Fibroblast of lung (primary cell): ENCODE results near the gene SMC4. TPM values are rescaled to one million over a fixed set of nuclear protein-coding genes. Genes with fewer than 3 reads are reported as not detected.

Source experiments
- DNase-seq, 2 donors: peaks; one replicate each; pipeline versions ENCODE4 v3.0.0 to v3.0.0-alpha.2; 2010; ENCODE audit warnings: low read depth in 2 of 2
- H2AFZ ChIP-seq: 2 replicates; pipeline ENCODE4 v1.5.1; 2012; ENCODE audit warnings: low read length, control low read depth, inconsistent platforms
- H3K27ac ChIP-seq: 2 replicates; pipeline ENCODE4 v1.5.1; 2011; ENCODE audit warnings: low read length, control low read depth; ENCODE audit not compliant: insufficient read depth
- H3K27me3 ChIP-seq: 2 replicates; pipeline ENCODE4 v1.5.1; 2011; ENCODE audit warnings: mild to moderate bottlenecking, low read length; ENCODE audit not compliant: control insufficient read depth, insufficient read depth
- H3K36me3 ChIP-seq: 2 replicates; pipeline ENCODE4 v1.5.1; 2011; ENCODE audit warnings: low read length; ENCODE audit not compliant: control insufficient read depth, insufficient read depth
- H3K4me1 ChIP-seq: 2 replicates; pipeline ENCODE4 v1.5.1; 2011; ENCODE audit warnings: low read length; ENCODE audit not compliant: control insufficient read depth, insufficient read depth; ENCODE audit errors: extremely low read depth
- H3K4me2 ChIP-seq: 2 replicates; pipeline ENCODE4 v1.5.1; 2011; ENCODE audit warnings: low read length, control low read depth; ENCODE audit not compliant: insufficient read depth; ENCODE audit errors: extremely low read depth
- H3K4me3 ChIP-seq, 4 experiments: fragments of 200-600 bp in 1 of 4; sonication (generic) in 1 of 4; replicated peaks in 1 of 4; 2 replicates each; pipeline ENCODE4 v1.5.1; 2011 to 2016; ENCODE audit warnings: low read length in 4 of 4, low read depth in 3 of 4, mild to moderate bottlenecking in 3 of 4, control low read depth in 2 of 4, inconsistent platforms in 1 of 4, mixed read lengths in 1 of 4; ENCODE audit not compliant: insufficient read depth in 1 of 4; ENCODE audit errors: control extremely low read depth in 1 of 4
- H3K79me2 ChIP-seq: 2 replicates; pipeline ENCODE4 v1.5.1; 2012; ENCODE audit warnings: mild to moderate bottlenecking, low read length, inconsistent platforms; ENCODE audit not compliant: control insufficient read depth, insufficient read depth
- H3K9ac ChIP-seq: 2 replicates; pipeline ENCODE4 v1.5.1; 2011; ENCODE audit warnings: mild to moderate bottlenecking, low read length, control low read depth; ENCODE audit not compliant: insufficient read depth
- H3K9me3 ChIP-seq: 2 replicates; pipeline ENCODE4 v1.5.1; 2012; ENCODE audit warnings: low read depth, low read length; ENCODE audit not compliant: control insufficient read depth, insufficient read depth
- H4K20me1 ChIP-seq: 2 replicates; pipeline ENCODE4 v1.5.1; 2011; ENCODE audit warnings: low read length; ENCODE audit not compliant: control insufficient read depth, insufficient read depth; ENCODE audit errors: extremely low read depth
- CTCF ChIP-seq, 2 donors: IDR thresholded peaks in 1 of 2; conservative IDR thresholded peaks in 1 of 2; 1 replicate in 1 of 2; 2 replicates in 1 of 2; pipeline ENCODE4 v1.5.1; 2011 to 2012; ENCODE audit warnings: low read length in 2 of 2, control low read depth in 1 of 2, inconsistent platforms in 1 of 2, low read depth in 1 of 2, mild to moderate bottlenecking in 1 of 2
- EZH2 ChIP-seq: IDR thresholded peaks from 2 replicates; pipeline ENCODE4 v1.5.1; 2012; ENCODE audit warnings: low read length, control low read depth, mild to moderate bottlenecking; ENCODE audit errors: missing control alignments
- polyA plus RNA-seq, 2 donors: library from polyadenylated mRNA; depleted of rRNA in 1 of 2; stranded (reverse) in 1 of 2; unstranded in 1 of 2; fragments of >200 nt; gene quantifications; 2 replicates each; pipeline ENCODE4 v1.2.1, GENCODE V29; 2011 to 2012; ENCODE audit warnings: missing spikeins in 1 of 2
- total RNA-seq: library from RNA; depleted of rRNA; stranded (reverse); fragments of >200 nt; gene quantifications from 2 replicates; pipeline ENCODE4 v1.2.1, GENCODE V29; 2014

The SMC4 gene
- total and polyA plus RNA-seq, 2 donors (not counting 1 experiment from before 2014, with no cell fraction given) = 34.7 to 48.4 TPM

- H3K4me2 ChIP-seq = no peak overlapping the region
- peak in 1 of 2 donors; percentile 36 for DNase-seq
These were observed 20.9 kb upstream of the SMC4 start for GRCh38 chr3:160378331-160379109.

GRCh38 chr3:160379628-160380214 is 19.7 kb upstream of the SMC4 start:
- no peak overlapping the region for H3K9ac ChIP-seq
- H3K79me2 ChIP-seq = peaks cover 3% of the 10 kb centered on the region
- no peak for DNase-seq
- peaks cover 3% of the 10 kb centered on the region for H3K36me3 ChIP-seq
- H4K20me1 ChIP-seq = no peaks in the 10 kb centered on the region
- TF ChIP-seq EZH2 = no peak
- TF ChIP-seq CTCF (conservative IDR thresholded peaks at IDR 0.05 in 1 of 2, IDR thresholded peaks at IDR 0.05 in 1 of 2; ENCODE audit: low read depth in 1 of 2, low read length in 2 of 2) = no peak
- no peak overlapping the region for H3K27ac ChIP-seq
- no peak overlapping the region for H3K4me3 ChIP-seq
- no peak overlapping the region for H2AFZ ChIP-seq
- H3K4me2 ChIP-seq = no peak overlapping the region
- no peaks in the 10 kb centered on the region for H3K9me3 ChIP-seq
- H3K27me3 ChIP-seq = no peaks in the 10 kb centered on the region
- peaks cover under 1% of the 10 kb centered on the region for H3K4me1 ChIP-seq

More at GRCh38 chr3:160378331-160379109, 20.9 kb upstream of the SMC4 start:
- Histone ChIP-seq H4K20me1 (no peaks in the 10 kb centered on the region), H3K79me2 (peaks cover 3% of the 10 kb centered on the region), H3K4me1 (peaks cover 9% of the 10 kb centered on the region), H3K4me3 (no peak overlapping the region), H3K27me3 (no peaks in the 10 kb centered on the region), H3K36me3 (peaks cover 3% of the 10 kb centered on the region), H3K9ac (no peak overlapping the region), H3K9me3 (no peaks in the 10 kb centered on the region), H3K27ac (no peak overlapping the region), H2AFZ (no peak overlapping the region)
- no peak for TF ChIP-seq EZH2
- no peak for TF ChIP-seq CTCF (conservative IDR thresholded peaks at IDR 0.05 in 1 of 2, IDR thresholded peaks at IDR 0.05 in 1 of 2; ENCODE audit: low read depth in 1 of 2, low read length in 2 of 2)

GRCh38 chr3:160381470-160381869 is 18.0 kb upstream of the SMC4 start:
- no peak overlapping the region for H3K9ac ChIP-seq
- H3K36me3 ChIP-seq = no peaks in the 10 kb centered on the region
- peak in 1 of 2 donors; percentile 72 for DNase-seq
- no peak overlapping the region for H3K27ac ChIP-seq
- no peak overlapping the region for H2AFZ ChIP-seq
- H3K9me3 ChIP-seq = no peaks in the 10 kb centered on the region
- no peaks in the 10 kb centered on the region for H3K27me3 ChIP-seq
- TF ChIP-seq EZH2 (no peak), CTCF (conservative IDR thresholded peaks at IDR 0.05 in 1 of 2, IDR thresholded peaks at IDR 0.05 in 1 of 2; ENCODE audit: low read depth in 1 of 2, low read length in 2 of 2) (no peak)
- H3K79me2 ChIP-seq = peaks cover 5% of the 10 kb centered on the region
- H3K4me1 ChIP-seq = no peaks in the 10 kb centered on the region
- H4K20me1 ChIP-seq = no peaks in the 10 kb centered on the region
- H3K4me2 ChIP-seq = no peak overlapping the region
- no peak overlapping the region for H3K4me3 ChIP-seq
